ENCODE measurements around the gene RIMBP3C. TPM values are rescaled to one million over a fixed set of nuclear protein-coding genes. Genes with fewer than 3 reads are reported as not detected.
"Not testable (repeated sequence)": the region's sequence is repeated elsewhere in the genome, so short reads cannot be mapped to it uniquely, and the experiment has no call there.

Gene RIMBP3C
- total RNA-seq = 0.22 TPM
- not detected for polyA plus RNA-seq (ENCODE audit: insufficient read depth, low read depth, low replicate concordance)
- long read RNA-seq, donor 1 = 0 reads
- long read RNA-seq, donor 2 = 0 reads
- long read RNA-seq, donor 3 = 0 reads
- long read RNA-seq, donor 4 = 0 reads
- long read RNA-seq, donor 5 = 0 reads
- long read RNA-seq, donor 6 = 0 reads
- long read RNA-seq, donor 7 = 0 reads
- long read RNA-seq, donor 8 = 0 reads
- long read RNA-seq, donor 9 = 0 reads
- long read RNA-seq, donor 10 = 0 reads

DNA sequence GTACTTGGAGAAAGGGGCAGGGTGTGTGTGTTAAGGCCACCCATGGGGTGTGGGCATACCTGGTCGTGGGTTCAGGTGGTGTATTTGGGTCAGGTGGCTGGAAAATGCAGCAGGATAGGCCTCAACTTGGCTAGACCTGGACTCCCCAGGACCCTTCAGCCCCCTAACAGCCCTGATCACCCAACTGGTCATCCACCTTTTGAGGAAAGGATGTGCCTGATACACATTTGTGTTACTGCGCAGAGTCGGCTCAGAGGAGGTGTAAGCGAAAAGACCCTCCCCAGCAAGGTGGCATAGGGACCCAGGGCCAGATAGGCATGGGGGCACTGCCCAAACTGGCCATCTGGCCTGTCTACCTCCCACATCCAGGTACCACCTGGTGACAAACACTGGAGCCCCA, at the start of gene RIMBP3C:
Gene RIMBP3C (minus strand): TSS at position 101 of the 400 bp plus-strand sequence. CDS start 485 bp downstream, outside the sequence.
- H3K27me3 ChIP-seq (ENCODE audit: control insufficient read depth, insufficient read depth, low read length); intact Hi-C loops (cut with DNase I); FAIRE-seq; H3K27ac ChIP-seq (ENCODE audit: low read depth in 2 of 2, low read length in 2 of 2); H3K9me3 ChIP-seq (ENCODE audit: control insufficient read depth in 2 of 3, insufficient read depth in 1 of 3, low read length in 3 of 3); H3K36me3 ChIP-seq (ENCODE audit: control insufficient read depth in 2 of 3, insufficient read depth in 3 of 3, low read length in 3 of 3); DNase-seq; H3K9ac ChIP-seq (ENCODE audit: low read length in 3 of 3); H3K4me3 ChIP-seq (ENCODE audit: low read length in 3 of 3); H3K4me1 ChIP-seq (ENCODE audit: control insufficient read depth in 2 of 3, insufficient read depth in 2 of 3, low read depth in 1 of 3, low read length in 3 of 3): not testable (repeated sequence)

DNA sequence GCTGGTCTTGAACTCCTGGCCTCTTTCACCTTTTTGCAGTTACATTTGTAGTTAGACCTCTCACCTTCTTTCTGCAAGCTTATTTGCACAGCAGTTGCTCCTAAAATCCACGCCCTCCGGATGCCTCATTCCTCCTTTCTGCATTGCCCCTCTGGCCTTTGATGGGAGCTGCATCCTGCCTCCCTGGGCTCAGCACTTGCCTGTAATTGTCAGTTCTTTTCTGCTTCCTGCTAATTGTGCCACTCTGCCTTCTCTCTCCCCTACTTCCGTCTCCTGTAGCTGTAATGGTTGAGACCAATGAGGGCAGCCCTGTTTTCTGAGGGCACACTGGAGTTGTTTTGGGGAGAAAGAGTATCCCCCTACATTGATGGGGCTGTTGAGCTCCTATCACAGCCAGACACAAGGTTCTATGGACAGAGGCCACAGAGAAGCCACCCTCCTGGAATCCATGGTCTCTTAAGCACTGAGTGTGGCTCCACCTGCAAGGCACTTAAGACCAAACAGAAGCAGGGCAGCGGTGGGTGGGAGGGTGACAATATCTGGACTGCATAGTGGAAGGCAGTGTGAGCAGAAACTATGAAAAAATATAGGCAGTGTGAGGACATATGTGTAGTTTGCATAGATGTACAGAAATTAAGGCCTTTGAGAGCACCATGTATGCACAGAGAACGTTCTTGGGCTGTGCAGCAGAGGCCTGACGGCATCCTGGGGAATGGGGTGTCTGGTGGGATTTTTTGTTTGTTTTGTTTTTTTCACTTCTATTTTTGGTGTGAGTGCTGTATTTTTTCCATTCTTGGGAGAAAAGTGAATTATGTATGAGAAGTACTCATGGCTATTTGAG, 48.0 kb upstream of the RIMBP3C start:
- H3K9ac ChIP-seq (ENCODE audit: low read length in 3 of 3) = no peak overlapping the region

DNA sequence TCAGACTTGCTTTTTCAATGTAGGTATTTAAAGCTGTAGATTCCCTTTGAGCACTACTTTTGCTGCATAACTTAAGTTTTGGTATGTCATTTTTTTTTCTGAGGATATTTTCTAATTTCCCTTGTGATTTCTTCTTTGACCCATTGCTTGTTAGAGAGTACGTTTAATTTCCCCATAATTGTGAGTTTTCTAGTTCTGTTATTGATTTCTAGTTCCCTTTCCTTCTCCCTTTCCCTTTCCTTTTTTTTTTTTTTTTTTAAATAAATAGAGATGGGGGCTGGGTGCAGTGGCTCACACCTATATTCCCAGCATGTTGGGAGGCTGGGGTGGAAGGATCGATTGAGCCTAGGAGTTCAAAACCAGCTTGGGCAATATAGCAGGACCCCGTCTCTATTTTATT, 47.0 kb upstream of the RIMBP3C start:
- FAIRE-seq = no peak
- intact Hi-C loops (cut with DNase I) = no loop called here

More for the DNA sequence above, 48.0 kb upstream of the RIMBP3C start:
- no peaks in the 10 kb centered on the region for H3K27me3 ChIP-seq (ENCODE audit: control insufficient read depth, insufficient read depth, low read length)
- no peak overlapping the region for H3K4me3 ChIP-seq (ENCODE audit: low read length in 3 of 3)
- no peaks in the 10 kb centered on the region for H3K4me1 ChIP-seq (ENCODE audit: control insufficient read depth in 2 of 3, insufficient read depth in 2 of 3, low read depth in 1 of 3, low read length in 3 of 3)
- H3K36me3 ChIP-seq (ENCODE audit: control insufficient read depth in 2 of 3, insufficient read depth in 3 of 3, low read length in 3 of 3) = peaks cover 0 to 5% (median 1%) of the 10 kb centered on the region in 3 donors
- H3K27ac ChIP-seq (ENCODE audit: low read depth in 2 of 2, low read length in 2 of 2) = no peak overlapping the region
- H3K9me3 ChIP-seq (ENCODE audit: control insufficient read depth in 2 of 3, insufficient read depth in 1 of 3, low read length in 3 of 3) = no peaks in the 10 kb centered on the region
- intact Hi-C loops (cut with DNase I) = no loop called here
- TF ChIP-seq CTCF (IDR thresholded peaks at IDR 0.05; ENCODE audit: borderline replicate concordance, extremely low read depth, insufficient read depth) = no peak
- no peak for FAIRE-seq
- no peak for DNase-seq

DNA sequence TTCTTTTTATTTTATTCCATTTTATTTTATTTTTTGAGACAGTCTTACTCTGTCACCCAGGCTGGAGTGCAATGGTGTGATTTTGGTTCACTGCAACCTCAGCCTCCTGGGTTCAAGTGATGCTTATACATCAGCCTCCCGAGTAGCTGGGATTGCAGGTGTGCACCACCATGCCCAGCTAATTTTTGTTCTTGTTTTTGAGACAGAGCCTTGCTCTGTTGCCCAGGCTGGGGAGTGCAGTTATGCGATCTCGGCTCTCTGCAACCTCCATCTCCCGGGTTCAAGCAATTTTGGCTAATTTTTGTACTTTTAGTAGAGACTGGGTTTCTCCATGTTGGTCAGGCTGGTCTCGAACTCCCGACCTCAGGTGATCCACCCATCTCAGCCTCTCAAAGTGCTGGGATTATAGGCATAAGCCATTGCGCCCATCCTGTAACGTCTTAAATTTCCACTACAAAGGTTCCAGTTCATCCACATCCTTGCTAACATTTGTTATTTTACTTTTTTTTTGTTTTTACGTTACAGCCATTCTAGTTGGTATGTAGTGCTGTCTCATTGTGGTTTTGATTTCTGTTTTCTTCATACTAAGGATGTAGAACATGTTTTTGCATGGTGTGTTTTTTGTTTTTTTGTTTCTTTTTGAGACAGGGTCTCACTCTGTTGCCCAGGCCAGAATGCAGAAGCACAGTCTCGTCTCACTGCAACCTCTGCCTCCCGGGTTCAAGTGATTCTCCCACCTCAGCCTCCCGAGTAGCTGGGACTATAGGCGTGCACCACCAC, 45.3 kb upstream of the RIMBP3C start:
- H3K27me3 ChIP-seq (ENCODE audit: control insufficient read depth, insufficient read depth, low read length); intact Hi-C loops (cut with DNase I); H3K9ac ChIP-seq (ENCODE audit: low read length in 3 of 3); H3K27ac ChIP-seq (ENCODE audit: low read depth in 2 of 2, low read length in 2 of 2); H3K4me3 ChIP-seq (ENCODE audit: low read length in 3 of 3); H3K9me3 ChIP-seq (ENCODE audit: control insufficient read depth in 2 of 3, insufficient read depth in 1 of 3, low read length in 3 of 3); H3K4me1 ChIP-seq (ENCODE audit: control insufficient read depth in 2 of 3, insufficient read depth in 2 of 3, low read depth in 1 of 3, low read length in 3 of 3); DNase-seq; FAIRE-seq: not testable (repeated sequence)
- peaks cover 0 to 22% (median 15%) of the 10 kb centered on the region in 3 donors for H3K36me3 ChIP-seq (ENCODE audit: control insufficient read depth in 2 of 3, insufficient read depth in 3 of 3, low read length in 3 of 3)

More for the DNA sequence above, 47.0 kb upstream of the RIMBP3C start:
- no peaks in the 10 kb centered on the region for H3K9me3 ChIP-seq (ENCODE audit: control insufficient read depth in 2 of 3, insufficient read depth in 1 of 3, low read length in 3 of 3)
- peaks cover 0 to 11% (median 11%) of the 10 kb centered on the region in 3 donors for H3K36me3 ChIP-seq (ENCODE audit: control insufficient read depth in 2 of 3, insufficient read depth in 3 of 3, low read length in 3 of 3)
- H3K4me3 ChIP-seq (ENCODE audit: low read length in 3 of 3) = no peak overlapping the region
- H3K9ac ChIP-seq (ENCODE audit: low read length in 3 of 3) = no peak overlapping the region
- no peaks in the 10 kb centered on the region for H3K27me3 ChIP-seq (ENCODE audit: control insufficient read depth, insufficient read depth, low read length)
- no peak for TF ChIP-seq CTCF (IDR thresholded peaks at IDR 0.05; ENCODE audit: borderline replicate concordance, extremely low read depth, insufficient read depth)
- H3K4me1 ChIP-seq (ENCODE audit: control insufficient read depth in 2 of 3, insufficient read depth in 2 of 3, low read depth in 1 of 3, low read length in 3 of 3) = no peaks in the 10 kb centered on the region
- no peak for DNase-seq
- no peak overlapping the region for H3K27ac ChIP-seq (ENCODE audit: low read depth in 2 of 2, low read length in 2 of 2)

Data from kidney (tissue), 22 donors.